ENCODE data around the gene WBP4. TPM values are rescaled to one million over a fixed set of nuclear protein-coding genes. Genes with fewer than 3 reads are reported as not detected.
A peak's percentile ranks its signal among the peaks of the same experiment; 100 is the strongest.
"Not testable (repeated sequence)": the region's sequence is repeated elsewhere in the genome, so short reads cannot be mapped to it uniquely, and the experiment has no call there.

WBP4 gene
- total RNA-seq, 1 donor from 2014 or later = 10.6 TPM

DNA sequence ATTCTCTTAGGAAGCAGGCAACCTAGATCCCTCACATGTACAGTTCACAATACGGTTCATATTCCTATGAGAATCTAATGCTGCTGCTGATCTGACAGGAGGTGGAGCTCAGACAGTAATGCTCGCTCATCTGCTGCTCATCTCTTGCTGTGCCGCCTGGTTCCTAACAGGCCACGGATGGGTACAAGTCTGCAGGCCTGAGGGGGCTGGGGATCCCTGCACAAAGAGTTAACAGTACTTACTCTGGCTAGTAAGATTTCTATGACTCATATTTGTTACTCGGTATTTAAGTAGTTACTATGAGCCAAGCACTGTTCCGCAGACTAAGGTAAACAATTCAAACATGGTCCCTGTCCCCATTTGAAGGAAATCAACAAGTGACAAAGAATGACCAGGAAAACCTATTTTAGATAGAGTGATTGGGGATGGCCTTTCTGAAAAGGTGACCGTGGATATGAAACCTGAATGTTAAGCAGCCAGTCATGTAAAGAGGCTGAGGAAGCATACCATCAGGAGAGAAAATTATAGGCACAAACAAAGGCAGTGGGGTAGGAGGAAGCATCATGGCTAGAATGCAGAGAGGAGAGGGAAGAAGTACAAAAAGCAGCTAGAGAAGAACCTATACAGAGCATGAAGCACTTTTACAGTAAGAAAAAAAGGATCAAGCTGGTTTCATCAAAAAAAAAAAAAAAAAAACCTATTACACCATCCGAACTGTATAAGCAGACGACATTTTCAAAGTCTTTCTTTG, 20.6 kb upstream of the WBP4 start:
- H3K27me3 ChIP-seq (ENCODE audit: insufficient read depth, low read length) = no peaks in the 10 kb centered on the region
- H3K27ac ChIP-seq (ENCODE audit: low read depth, low read length) = no peak overlapping the region
- no peak overlapping the region for H3K9ac ChIP-seq (ENCODE audit: low read length)
- H3K79me2 ChIP-seq (ENCODE audit: insufficient read depth, low read length) = peaks cover 35% of the 10 kb centered on the region
- H3K4me3 ChIP-seq (ENCODE audit: insufficient read depth, low read depth, low read length) = no peak overlapping the region
- Mint-ChIP-seq H3K9me3 (ENCODE audit: unreplicated experiment) (peaks cover 11% of the 10 kb centered on the region), H3K27ac (ENCODE audit: unreplicated experiment) (no peak overlapping the region), H3K4me1 (ENCODE audit: low read depth, unreplicated experiment) (peaks cover 3% of the 10 kb centered on the region), H3K36me3 (ENCODE audit: low read depth, unreplicated experiment) (peaks cover 6% of the 10 kb centered on the region), H3K27me3 (ENCODE audit: low read depth, unreplicated experiment) (no peaks in the 10 kb centered on the region), H3K4me3 (ENCODE audit: unreplicated experiment) (no peak overlapping the region)
- FAIRE-seq = no peak
- no peaks in the 10 kb centered on the region for H3K4me1 ChIP-seq (ENCODE audit: insufficient read depth, low read length)
- peak overlapping the region; percentile 28 for H3K4me2 ChIP-seq (ENCODE audit: low read length)
- no peaks in the 10 kb centered on the region for H3K9me3 ChIP-seq (ENCODE audit: insufficient read depth, low read depth, low read length)
- no peak for DNase-seq (ENCODE audit: low read depth)
- H3K36me3 ChIP-seq (ENCODE audit: insufficient read depth, low read length) = no peaks in the 10 kb centered on the region
- no peak for TF ChIP-seq EZH2 (IDR thresholded peaks at IDR 0.05; ENCODE audit: insufficient read depth, low read length)
- TF ChIP-seq, protein P1, sequence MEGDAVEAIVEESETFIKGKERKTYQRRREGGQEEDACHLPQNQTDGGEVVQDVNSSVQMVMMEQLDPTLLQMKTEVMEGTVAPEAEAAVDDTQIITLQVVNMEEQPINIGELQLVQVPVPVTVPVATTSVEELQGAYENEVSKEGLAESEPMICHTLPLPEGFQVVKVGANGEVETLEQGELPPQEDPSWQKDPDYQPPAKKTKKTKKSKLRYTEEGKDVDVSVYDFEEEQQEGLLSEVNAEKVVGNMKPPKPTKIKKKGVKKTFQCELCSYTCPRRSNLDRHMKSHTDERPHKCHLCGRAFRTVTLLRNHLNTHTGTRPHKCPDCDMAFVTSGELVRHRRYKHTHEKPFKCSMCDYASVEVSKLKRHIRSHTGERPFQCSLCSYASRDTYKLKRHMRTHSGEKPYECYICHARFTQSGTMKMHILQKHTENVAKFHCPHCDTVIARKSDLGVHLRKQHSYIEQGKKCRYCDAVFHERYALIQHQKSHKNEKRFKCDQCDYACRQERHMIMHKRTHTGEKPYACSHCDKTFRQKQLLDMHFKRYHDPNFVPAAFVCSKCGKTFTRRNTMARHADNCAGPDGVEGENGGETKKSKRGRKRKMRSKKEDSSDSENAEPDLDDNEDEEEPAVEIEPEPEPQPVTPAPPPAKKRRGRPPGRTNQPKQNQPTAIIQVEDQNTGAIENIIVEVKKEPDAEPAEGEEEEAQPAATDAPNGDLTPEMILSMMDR (IDR thresholded peaks at IDR 0.05; ENCODE audit: insufficient read depth, low read depth, low read length) = no peak
- no peak overlapping the region for H2AFZ ChIP-seq (ENCODE audit: low read depth, low read length)
- H4K20me1 ChIP-seq (ENCODE audit: insufficient read depth, low read length) = peaks cover 30% of the 10 kb centered on the region

DNA sequence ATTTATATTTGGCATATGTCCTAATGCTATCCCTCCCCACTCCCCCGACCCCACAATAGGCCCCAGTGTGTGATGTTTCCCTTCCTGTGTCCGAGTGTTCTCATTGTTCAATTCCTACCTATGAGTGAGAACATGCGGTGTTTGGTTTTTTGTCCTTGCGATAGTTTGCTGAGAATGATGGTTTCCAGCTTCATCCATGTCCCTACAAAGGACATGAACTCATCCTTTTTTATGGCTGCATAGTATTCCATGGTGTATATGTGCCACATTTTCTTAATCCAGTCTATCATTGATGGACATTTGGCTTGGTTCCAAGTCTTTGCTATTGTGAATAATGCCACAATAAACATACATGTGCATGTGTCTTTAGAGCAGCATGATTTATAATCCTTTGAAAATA, 18.9 kb upstream of the WBP4 start:
- not testable (repeated sequence) for FAIRE-seq; H3K4me2 ChIP-seq (ENCODE audit: low read length); H3K4me1 Mint-ChIP-seq (ENCODE audit: low read depth, unreplicated experiment)

DNA sequence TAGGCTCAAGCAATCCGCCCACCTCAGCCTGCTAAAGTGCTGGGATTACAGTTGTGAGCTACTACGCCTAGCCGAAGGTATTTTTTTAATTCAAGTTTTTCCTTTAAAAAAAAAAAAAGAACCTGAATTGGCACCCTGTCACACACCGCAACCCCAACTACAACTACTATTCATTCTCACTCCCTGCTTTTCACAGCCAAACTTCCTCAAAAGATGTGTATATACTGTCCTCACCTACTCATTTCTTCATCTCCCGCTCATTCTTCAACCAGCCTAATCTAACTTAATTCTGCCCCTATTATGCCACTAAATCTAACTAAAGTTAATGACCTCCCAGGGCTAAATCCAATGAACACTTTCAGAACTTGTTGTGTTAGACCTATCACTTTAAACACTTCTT, 12.7 kb upstream of the WBP4 start:
- H3K4me2 ChIP-seq (ENCODE audit: low read length) = no peak overlapping the region
- TF ChIP-seq, protein P1 (IDR thresholded peaks at IDR 0.05; ENCODE audit: insufficient read depth, low read depth, low read length) = no peak
- no peak for TF ChIP-seq EZH2 (IDR thresholded peaks at IDR 0.05; ENCODE audit: insufficient read depth, low read length)
- peaks cover 48% of the 10 kb centered on the region for H3K79me2 ChIP-seq (ENCODE audit: insufficient read depth, low read length)
- H3K27me3 ChIP-seq (ENCODE audit: insufficient read depth, low read length) = no peaks in the 10 kb centered on the region
- Mint-ChIP-seq H3K27me3 (ENCODE audit: low read depth, unreplicated experiment) (no peaks in the 10 kb centered on the region), H3K4me1 (ENCODE audit: low read depth, unreplicated experiment) (peaks cover 7% of the 10 kb centered on the region), H3K9me3 (ENCODE audit: unreplicated experiment) (peaks cover 19% of the 10 kb centered on the region), H3K4me3 (ENCODE audit: unreplicated experiment) (no peak overlapping the region), H3K36me3 (ENCODE audit: low read depth, unreplicated experiment) (peaks cover 33% of the 10 kb centered on the region), H3K27ac (ENCODE audit: unreplicated experiment) (no peak overlapping the region)
- no peak overlapping the region for H3K9ac ChIP-seq (ENCODE audit: low read length)
- H3K4me3 ChIP-seq (ENCODE audit: insufficient read depth, low read depth, low read length) = no peak overlapping the region
- DNase-seq (ENCODE audit: low read depth) = no peak
- H4K20me1 ChIP-seq (ENCODE audit: insufficient read depth, low read length) = peaks cover 38% of the 10 kb centered on the region
- H3K27ac ChIP-seq (ENCODE audit: low read depth, low read length) = no peak overlapping the region
- no peaks in the 10 kb centered on the region for H3K9me3 ChIP-seq (ENCODE audit: insufficient read depth, low read depth, low read length)
- H2AFZ ChIP-seq (ENCODE audit: low read depth, low read length) = no peak overlapping the region
- H3K4me1 ChIP-seq (ENCODE audit: insufficient read depth, low read length) = no peaks in the 10 kb centered on the region
- no peak for FAIRE-seq
- H3K36me3 ChIP-seq (ENCODE audit: insufficient read depth, low read length) = no peaks in the 10 kb centered on the region

More for the DNA sequence above, 18.9 kb upstream of the WBP4 start:
- H2AFZ ChIP-seq (ENCODE audit: low read depth, low read length); H3K4me3 Mint-ChIP-seq (ENCODE audit: unreplicated experiment); H3K27ac ChIP-seq (ENCODE audit: low read depth, low read length); H3K9ac ChIP-seq (ENCODE audit: low read length); H3K4me3 ChIP-seq (ENCODE audit: insufficient read depth, low read depth, low read length); H3K27ac Mint-ChIP-seq (ENCODE audit: unreplicated experiment); H3K9me3 ChIP-seq (ENCODE audit: insufficient read depth, low read depth, low read length); H3K27me3 Mint-ChIP-seq (ENCODE audit: low read depth, unreplicated experiment); H3K36me3 ChIP-seq (ENCODE audit: insufficient read depth, low read length); DNase-seq (ENCODE audit: low read depth); H3K27me3 ChIP-seq (ENCODE audit: insufficient read depth, low read length); H3K4me1 ChIP-seq (ENCODE audit: insufficient read depth, low read length): not testable (repeated sequence)
- Histone ChIP-seq H4K20me1 (ENCODE audit: insufficient read depth, low read length) (peaks cover 30% of the 10 kb centered on the region), H3K79me2 (ENCODE audit: insufficient read depth, low read length) (peaks cover 32% of the 10 kb centered on the region)
- Mint-ChIP-seq H3K36me3 (ENCODE audit: low read depth, unreplicated experiment) (peaks cover 17% of the 10 kb centered on the region), H3K9me3 (ENCODE audit: unreplicated experiment) (peaks cover 14% of the 10 kb centered on the region)
